Peyer's patch (tissue), 4 donors: ENCODE results near the gene HABP4.

Experiments used
- POLR2A ChIP-seq, 2 donors: fragments of 450-650 bp; IDR thresholded peaks; one replicate each; pipeline ENCODE4 v1.5.1; 2017; ENCODE audit warnings: antibody characterized with exemption in 2 of 2, mild to moderate bottlenecking in 2 of 2, moderate library complexity in 2 of 2
- TF ChIP-seq, protein P1 (sequence below), 6 experiments: fragments of 450-650 bp in 4 of 6; fragments of 200-600 bp in 2 of 6; sonication (generic) in 1 of 6; IDR thresholded peaks; one replicate each; pipeline ENCODE4 v1.5.1; 2017 to 2019; ENCODE audit warnings: antibody characterized with exemption in 6 of 6, mild to moderate bottlenecking in 3 of 6, moderate library complexity in 1 of 6

DNA sequence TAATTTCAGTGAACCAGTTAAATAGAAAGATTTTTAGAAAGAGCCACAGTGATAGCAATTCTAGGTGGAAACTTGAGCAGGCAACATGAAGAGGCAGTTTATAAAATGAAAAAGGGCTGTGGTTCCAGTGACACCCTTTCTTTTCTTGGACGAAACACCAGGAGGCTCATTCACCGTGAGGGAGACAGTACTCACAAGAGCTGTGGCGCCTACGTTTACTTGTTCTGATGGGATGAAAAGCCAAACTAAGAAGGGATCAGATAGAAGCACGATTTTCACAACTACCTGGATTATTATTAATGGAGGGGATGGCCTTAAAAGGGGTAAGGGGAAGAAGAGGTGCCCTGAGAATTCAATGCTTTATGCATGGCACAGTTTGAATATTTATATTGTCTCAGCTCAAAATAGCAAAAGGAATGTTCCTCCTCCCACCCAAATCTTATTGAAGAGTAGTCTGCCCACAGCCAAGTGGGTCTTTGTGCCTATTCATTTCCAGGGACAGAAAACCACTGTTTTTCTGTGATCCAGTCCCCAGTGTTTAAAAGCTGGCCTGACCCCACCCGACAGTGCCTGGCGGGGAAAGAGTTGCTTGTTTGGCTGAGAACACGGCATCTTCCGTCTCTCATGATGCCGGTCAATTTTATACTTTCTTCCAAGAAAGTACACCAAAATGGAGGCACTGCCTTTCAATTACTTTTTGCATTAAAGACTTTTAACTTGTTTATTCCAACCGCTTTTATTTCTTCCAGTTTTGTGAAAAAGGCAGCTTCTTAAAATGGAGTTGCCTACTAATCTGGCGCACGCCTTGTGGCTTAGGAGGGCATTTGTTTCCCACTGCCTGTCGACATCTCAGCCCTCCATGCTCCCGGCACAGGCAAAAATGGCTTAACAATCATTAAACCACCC, 51.9 kb downstream of the HABP4 start:
- TF ChIP-seq, protein P1, sequence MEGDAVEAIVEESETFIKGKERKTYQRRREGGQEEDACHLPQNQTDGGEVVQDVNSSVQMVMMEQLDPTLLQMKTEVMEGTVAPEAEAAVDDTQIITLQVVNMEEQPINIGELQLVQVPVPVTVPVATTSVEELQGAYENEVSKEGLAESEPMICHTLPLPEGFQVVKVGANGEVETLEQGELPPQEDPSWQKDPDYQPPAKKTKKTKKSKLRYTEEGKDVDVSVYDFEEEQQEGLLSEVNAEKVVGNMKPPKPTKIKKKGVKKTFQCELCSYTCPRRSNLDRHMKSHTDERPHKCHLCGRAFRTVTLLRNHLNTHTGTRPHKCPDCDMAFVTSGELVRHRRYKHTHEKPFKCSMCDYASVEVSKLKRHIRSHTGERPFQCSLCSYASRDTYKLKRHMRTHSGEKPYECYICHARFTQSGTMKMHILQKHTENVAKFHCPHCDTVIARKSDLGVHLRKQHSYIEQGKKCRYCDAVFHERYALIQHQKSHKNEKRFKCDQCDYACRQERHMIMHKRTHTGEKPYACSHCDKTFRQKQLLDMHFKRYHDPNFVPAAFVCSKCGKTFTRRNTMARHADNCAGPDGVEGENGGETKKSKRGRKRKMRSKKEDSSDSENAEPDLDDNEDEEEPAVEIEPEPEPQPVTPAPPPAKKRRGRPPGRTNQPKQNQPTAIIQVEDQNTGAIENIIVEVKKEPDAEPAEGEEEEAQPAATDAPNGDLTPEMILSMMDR (IDR thresholded peaks at IDR 0.05) = no peak
- no peak for TF ChIP-seq POLR2A (IDR thresholded peaks at IDR 0.05)
